HL-60 (cell line): ENCODE measurements around the gene CLECL1.
A peak's percentile ranks its signal among the peaks of the same experiment; 100 is the strongest.

Source experiments
- DNase-seq, 2 experiments: peaks; one replicate each; pipeline ENCODE4 v3.0.0-alpha.2; 2010 to 2020; ENCODE audit warnings: low read depth in 1 of 2, low spot score in 1 of 2
- H3K27ac ChIP-seq: fragments of 250-450 bp; sonication (Bioruptor Pico); replicated peaks from 2 replicates; pipeline ENCODE4 v1.5.1; 2020; ENCODE audit warnings: mild to moderate bottlenecking, moderate library complexity
- H3K27me3 ChIP-seq: fragments of 250-450 bp; sonication (Bioruptor Pico); 2 replicates; pipeline ENCODE4 v1.5.1; 2021; ENCODE audit warnings: mild to moderate bottlenecking, moderate library complexity; ENCODE audit not compliant: insufficient read depth, poor library complexity, severe bottlenecking
- H3K4me3 ChIP-seq: replicated peaks from 2 replicates; pipeline ENCODE4 v1.5.1; 2011; ENCODE audit warnings: mild to moderate bottlenecking, control low read depth, low read length; ENCODE audit not compliant: insufficient read depth
- CTCF ChIP-seq: IDR thresholded peaks from one replicate; pipeline ENCODE4 v1.5.1; 2011; ENCODE audit warnings: low read length, control low read depth, inconsistent platforms; ENCODE audit not compliant: insufficient read depth
- GABPA ChIP-seq: IDR thresholded peaks from 2 replicates; pipeline ENCODE4 v1.6.1; 2012; ENCODE audit warnings: low read depth
- POLR2AphosphoS5 ChIP-seq: IDR thresholded peaks from 2 replicates; pipeline ENCODE4 v1.6.1; 2012; ENCODE audit warnings: low read depth
- REST ChIP-seq: IDR thresholded peaks from 2 replicates; pipeline ENCODE4 v1.6.1; 2012; ENCODE audit warnings: low read depth; ENCODE audit not compliant: insufficient replicate concordance
- SPI1 ChIP-seq: IDR thresholded peaks from 2 replicates; pipeline ENCODE4 v1.6.1; 2012; ENCODE audit warnings: low read depth, mild to moderate bottlenecking, borderline replicate concordance

Gene CLECL1

GRCh38 chr12:9750276-9751203 is 17.6 kb upstream of the CLECL1 start:
- H3K27me3 ChIP-seq, result no peaks in the 10 kb centered on the region
- H3K4me3 ChIP-seq, result no peak overlapping the region
- peak overlapping the region; percentile 20; the same call in 1 of the 2 replicates for H3K27ac ChIP-seq
- no peak for TF ChIP-seq POLR2AphosphoS5
- TF ChIP-seq SPI1, result peak; percentile 67
- peak; percentile 66 for TF ChIP-seq CTCF
- TF ChIP-seq GABPA, result no peak
- peak; percentile 61 to 78 for DNase-seq

GRCh38 chr12:9749640-9750039 is 16.7 kb upstream of the CLECL1 start:
- no peak for TF ChIP-seq GABPA
- TF ChIP-seq SPI1, result no peak
- TF ChIP-seq CTCF, result no peak
- no peak for TF ChIP-seq REST
- TF ChIP-seq POLR2AphosphoS5, result no peak
- no peak for DNase-seq
- 0 out of 2 replicates have a peak overlapping the region, but pooled peaks have one; percentile 14 for H3K27ac ChIP-seq

GRCh38 chr12:9745199-9745598 is 12.3 kb upstream of the CLECL1 start:
- Histone ChIP-seq H3K27me3 (no peaks in the 10 kb centered on the region), H3K27ac (no peak overlapping the region), H3K4me3 (no peak overlapping the region)
- TF ChIP-seq GABPA (no peak), POLR2AphosphoS5 (no peak), CTCF (no peak), SPI1 (no peak), REST (no peak)
- no peak for DNase-seq

More at GRCh38 chr12:9749640-9750039, 16.7 kb upstream of the CLECL1 start:
- no peak overlapping the region for H3K4me3 ChIP-seq
- H3K27me3 ChIP-seq, result no peaks in the 10 kb centered on the region
